Measurements from ENCODE around the gene FADS2. TPM values are rescaled to one million over a fixed set of nuclear protein-coding genes. Genes with fewer than 3 reads are reported as not detected.

Gene FADS2
- total and polyA plus RNA-seq, 9 of the 15 experiments (the other 6 are each of a cell fraction or from before 2014, with no cell fraction given) = 2.9 to 42.8 (median 16.2) TPM

- TF ChIP-seq E2F4 (CRISPR knock-in tag; IDR thresholded peaks at IDR 0.05; ENCODE audit: low read depth) (0 out of 2 replicates have a peak, but pooled peaks have one; percentile 40), TARDBP (IDR thresholded peaks at IDR 0.05) (peak; percentile 50; the same call in 1 of the 2 replicates), FOXK1 (CRISPR knock-in tag; IDR thresholded peaks at IDR 0.05; ENCODE audit: borderline replicate concordance) (peak; percentile 55), ZNF140 (CRISPR knock-in tag; IDR thresholded peaks at IDR 0.05) (no peak), EHMT2 (IDR thresholded peaks at IDR 0.05) (no peak), ZNF24 (IDR thresholded peaks at IDR 0.05) (0 out of 2 replicates have a peak, but pooled peaks have one; percentile 32), XRCC3 (IDR thresholded peaks at IDR 0.05) (no peak), POLR2H (tag; IDR thresholded peaks at IDR 0.05; ENCODE audit: low read depth) (peak; percentile 88), SP1 (CRISPR knock-in tag; IDR thresholded peaks at IDR 0.05) (peak; percentile 74), ZNF444 (CRISPR knock-in tag; IDR thresholded peaks at IDR 0.05) (peak; percentile 38; the same call in 1 of the 2 replicates), HINFP (tag; conservative IDR thresholded peaks at IDR 0.05; ENCODE audit: low read depth) (peak; percentile 47; the same call in 1 of the 2 replicates), DEAF1 (CRISPR knock-in tag; IDR thresholded peaks at IDR 0.05) (no peak), ELF4 (CRISPR knock-in tag; IDR thresholded peaks at IDR 0.05) (peak; percentile 77)
- TF ChIP-seq, protein P1, sequence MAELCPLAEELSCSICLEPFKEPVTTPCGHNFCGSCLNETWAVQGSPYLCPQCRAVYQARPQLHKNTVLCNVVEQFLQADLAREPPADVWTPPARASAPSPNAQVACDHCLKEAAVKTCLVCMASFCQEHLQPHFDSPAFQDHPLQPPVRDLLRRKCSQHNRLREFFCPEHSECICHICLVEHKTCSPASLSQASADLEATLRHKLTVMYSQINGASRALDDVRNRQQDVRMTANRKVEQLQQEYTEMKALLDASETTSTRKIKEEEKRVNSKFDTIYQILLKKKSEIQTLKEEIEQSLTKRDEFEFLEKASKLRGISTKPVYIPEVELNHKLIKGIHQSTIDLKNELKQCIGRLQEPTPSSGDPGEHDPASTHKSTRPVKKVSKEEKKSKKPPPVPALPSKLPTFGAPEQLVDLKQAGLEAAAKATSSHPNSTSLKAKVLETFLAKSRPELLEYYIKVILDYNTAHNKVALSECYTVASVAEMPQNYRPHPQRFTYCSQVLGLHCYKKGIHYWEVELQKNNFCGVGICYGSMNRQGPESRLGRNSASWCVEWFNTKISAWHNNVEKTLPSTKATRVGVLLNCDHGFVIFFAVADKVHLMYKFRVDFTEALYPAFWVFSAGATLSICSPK (IDR thresholded peaks at IDR 0.05; ENCODE audit: borderline replicate concordance) = no peak
- TF ChIP-seq, protein P2, sequence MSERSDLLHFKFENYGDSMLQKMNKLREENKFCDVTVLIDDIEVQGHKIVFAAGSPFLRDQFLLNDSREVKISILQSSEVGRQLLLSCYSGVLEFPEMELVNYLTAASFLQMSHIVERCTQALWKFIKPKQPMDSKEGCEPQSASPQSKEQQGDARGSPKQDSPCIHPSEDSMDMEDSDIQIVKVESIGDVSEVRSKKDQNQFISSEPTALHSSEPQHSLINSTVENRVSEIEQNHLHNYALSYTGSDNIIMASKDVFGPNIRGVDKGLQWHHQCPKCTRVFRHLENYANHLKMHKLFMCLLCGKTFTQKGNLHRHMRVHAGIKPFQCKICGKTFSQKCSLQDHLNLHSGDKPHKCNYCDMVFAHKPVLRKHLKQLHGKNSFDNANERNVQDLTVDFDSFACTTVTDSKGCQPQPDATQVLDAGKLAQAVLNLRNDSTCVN (CRISPR knock-in tag; IDR thresholded peaks at IDR 0.05) = no peak
- TF ChIP-seq, protein P3, sequence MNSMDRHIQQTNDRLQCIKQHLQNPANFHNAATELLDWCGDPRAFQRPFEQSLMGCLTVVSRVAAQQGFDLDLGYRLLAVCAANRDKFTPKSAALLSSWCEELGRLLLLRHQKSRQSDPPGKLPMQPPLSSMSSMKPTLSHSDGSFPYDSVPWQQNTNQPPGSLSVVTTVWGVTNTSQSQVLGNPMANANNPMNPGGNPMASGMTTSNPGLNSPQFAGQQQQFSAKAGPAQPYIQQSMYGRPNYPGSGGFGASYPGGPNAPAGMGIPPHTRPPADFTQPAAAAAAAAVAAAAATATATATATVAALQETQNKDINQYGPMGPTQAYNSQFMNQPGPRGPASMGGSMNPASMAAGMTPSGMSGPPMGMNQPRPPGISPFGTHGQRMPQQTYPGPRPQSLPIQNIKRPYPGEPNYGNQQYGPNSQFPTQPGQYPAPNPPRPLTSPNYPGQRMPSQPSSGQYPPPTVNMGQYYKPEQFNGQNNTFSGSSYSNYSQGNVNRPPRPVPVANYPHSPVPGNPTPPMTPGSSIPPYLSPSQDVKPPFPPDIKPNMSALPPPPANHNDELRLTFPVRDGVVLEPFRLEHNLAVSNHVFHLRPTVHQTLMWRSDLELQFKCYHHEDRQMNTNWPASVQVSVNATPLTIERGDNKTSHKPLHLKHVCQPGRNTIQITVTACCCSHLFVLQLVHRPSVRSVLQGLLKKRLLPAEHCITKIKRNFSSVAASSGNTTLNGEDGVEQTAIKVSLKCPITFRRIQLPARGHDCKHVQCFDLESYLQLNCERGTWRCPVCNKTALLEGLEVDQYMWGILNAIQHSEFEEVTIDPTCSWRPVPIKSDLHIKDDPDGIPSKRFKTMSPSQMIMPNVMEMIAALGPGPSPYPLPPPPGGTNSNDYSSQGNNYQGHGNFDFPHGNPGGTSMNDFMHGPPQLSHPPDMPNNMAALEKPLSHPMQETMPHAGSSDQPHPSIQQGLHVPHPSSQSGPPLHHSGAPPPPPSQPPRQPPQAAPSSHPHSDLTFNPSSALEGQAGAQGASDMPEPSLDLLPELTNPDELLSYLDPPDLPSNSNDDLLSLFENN (IDR thresholded peaks at IDR 0.05; ENCODE audit: low read depth in 2 of 2, low read length in 2 of 2) = peak in 1 of 2 experiments; percentile 29; a peak in 1 of 4 replicates
These were observed 12.9 kb upstream of the FADS2 start (continued) for GRCh38 chr11:61814958-61815789.
